HG03575 (cell line): ENCODE measurements around the gene RAB13.

Experiments used
- ATAC-seq: cut with Tn5 transposase; IDR thresholded peaks from one replicate; pipeline ENCODE4 v1.9.1; 2021; ENCODE audit not compliant: unreplicated experiment, insufficient number of reproducible peaks, low FRiP score; ENCODE audit errors: extremely low read depth

The RAB13 gene

GRCh38 chr1:153940756-153941155 lies 45.4 kb downstream of the RAB13 start:
- no peak for ATAC-seq

DNA sequence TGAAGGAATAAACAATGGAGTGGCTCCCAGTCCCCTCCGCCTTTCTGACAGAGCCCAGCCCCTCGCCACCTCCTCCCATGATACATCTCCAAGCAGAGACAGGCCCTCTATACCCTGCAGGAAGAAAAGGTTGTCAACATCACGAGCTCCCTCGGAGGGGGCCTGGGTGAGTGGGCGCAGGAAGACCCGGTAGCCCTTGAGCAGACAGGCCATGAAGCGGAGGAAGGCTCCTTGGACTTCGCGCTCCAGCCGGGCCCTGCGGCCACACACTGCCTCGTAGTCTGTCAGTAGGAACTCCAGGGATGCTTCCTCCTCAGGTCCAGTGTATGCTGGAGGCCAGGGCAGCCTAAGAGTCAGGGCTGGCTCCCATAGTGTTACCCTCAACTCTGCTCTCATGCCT lies 46.7 kb downstream of the RAB13 start:
- ATAC-seq: no peak

DNA sequence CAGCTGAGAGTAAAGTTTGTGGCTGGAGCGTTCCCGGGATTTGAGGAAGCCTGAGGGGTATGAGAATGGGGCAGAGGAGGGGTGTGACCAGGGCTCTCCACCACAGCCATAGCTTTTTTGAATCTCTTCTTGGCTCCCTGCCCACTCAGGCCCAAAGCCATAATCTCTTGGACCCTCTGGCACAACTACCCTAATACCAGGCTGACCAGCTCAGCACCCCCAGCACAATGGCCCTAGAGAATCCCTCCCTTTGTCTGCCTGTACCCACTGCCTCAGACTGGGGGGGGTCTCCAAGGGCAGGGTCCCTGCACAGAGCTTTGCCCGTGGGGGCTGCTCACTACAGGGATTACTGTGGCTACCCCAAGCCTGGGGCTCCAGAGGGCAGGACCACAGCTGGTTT lies 47.1 kb downstream of the RAB13 start:
- ATAC-seq: no peak

DNA sequence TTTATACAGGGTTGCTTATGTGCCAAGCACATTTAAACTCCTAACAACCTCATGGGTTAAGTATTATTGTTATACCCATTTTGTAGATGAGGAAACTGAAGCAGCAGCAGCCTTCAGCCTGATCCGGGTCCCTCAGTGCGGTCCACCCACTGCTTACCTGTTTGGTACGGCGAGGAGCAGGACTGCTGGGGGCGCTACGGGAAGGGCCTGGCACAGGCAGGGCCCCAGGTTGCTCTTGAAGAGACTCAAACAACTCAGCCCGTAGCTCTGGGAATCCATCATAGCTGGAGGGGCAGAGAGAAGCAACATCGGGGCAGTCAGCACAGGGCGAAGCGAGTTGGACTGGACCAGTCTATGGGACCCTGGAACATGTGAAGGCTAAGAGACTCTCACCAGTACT lies 48.8 kb downstream of the RAB13 start:
- ATAC-seq: no peak

DNA sequence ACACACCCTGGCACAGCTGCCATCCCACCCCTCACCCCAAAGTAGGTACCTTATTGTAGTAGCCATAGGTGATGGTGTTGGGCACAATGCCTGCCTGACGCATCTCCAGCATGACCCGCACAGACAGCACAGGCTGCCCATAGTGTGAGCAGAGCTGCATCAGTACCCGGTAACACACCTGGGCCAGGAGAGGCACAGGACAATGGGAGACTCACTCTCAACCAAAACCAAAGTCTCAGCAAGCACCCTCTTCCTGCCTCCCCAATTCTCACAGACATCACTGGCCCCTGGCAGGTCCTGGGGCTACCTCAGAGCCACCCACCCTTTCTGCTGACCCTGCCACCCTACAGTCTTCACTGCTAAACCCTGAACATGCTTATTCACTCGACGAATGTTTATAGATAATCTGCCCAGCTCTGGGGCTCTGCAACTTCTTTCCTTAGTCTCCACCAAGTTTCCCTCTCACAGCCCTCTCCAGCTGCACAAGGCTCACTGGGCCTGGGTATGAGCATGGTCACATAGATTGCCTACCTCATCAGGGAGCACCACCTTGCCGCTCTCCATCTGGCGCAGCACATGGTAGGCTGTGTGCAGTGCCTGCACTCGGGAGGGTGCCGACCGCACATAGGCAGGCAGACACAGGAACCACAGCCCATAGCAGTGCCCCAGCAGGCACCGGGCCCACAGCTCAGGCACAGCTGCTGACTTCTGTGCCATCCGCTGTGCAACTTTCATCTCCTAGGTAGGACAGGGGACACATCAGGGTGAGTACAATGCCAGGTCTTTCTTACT lies 49.9 kb downstream of the RAB13 start:
- ATAC-seq: no peak

GRCh38 chr1:153934746-153935145 lies 51.4 kb downstream of the RAB13 start:
- ATAC-seq: no peak

DNA sequence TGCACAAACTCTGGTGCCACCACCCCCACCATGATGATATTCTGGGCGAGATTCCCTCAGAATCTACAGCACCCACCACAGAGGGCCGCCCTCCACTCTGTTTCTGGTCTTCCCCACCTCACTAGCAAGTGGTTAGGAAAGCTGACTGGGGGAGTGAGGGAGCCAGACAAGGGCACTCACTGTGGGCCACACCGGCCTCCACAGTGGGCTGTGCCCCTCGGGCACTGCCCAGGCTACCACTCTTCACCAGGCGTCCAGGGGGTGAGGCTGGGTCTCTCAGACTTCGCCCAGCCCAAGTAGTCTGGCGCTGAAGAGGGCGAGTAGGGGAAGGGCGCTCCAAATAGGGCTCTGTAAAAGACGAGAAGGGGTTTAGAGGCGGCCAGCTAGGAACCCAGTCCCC lies 52.2 kb downstream of the RAB13 start:
- no peak for ATAC-seq

- no peak for ATAC-seq
These were observed 52.7 kb downstream of the RAB13 start for GRCh38 chr1:153933430-153933829.

GRCh38 chr1:153932156-153933131 lies 53.7 kb downstream of the RAB13 start:
- ATAC-seq: no peak
